Astrocyte of the cerebellum (primary cell): ENCODE measurements around the gene CREBZF.

Experiments used
- DNase-seq: peaks from one replicate; pipeline ENCODE4 v3.0.0-alpha.2; 2011; ENCODE audit warnings: low read depth
- H3K4me3 ChIP-seq: 2 replicates; pipeline ENCODE4 v1.5.1; 2011; ENCODE audit warnings: mild to moderate bottlenecking, low read depth, low read length, moderate library complexity
- in situ Hi-C: cut with HindIII; loops from 2 replicates; pipeline ENCODE4 v1.10.0; 2017; ENCODE audit warnings: low sequenced_read_pairs
- TF ChIP-seq, protein P1 (sequence below): IDR thresholded peaks from 2 replicates; pipeline ENCODE4 v1.5.1; 2012; ENCODE audit warnings: low read length, low read depth, moderate library complexity, mild to moderate bottlenecking; ENCODE audit errors: missing control alignments

CREBZF gene

DNA sequence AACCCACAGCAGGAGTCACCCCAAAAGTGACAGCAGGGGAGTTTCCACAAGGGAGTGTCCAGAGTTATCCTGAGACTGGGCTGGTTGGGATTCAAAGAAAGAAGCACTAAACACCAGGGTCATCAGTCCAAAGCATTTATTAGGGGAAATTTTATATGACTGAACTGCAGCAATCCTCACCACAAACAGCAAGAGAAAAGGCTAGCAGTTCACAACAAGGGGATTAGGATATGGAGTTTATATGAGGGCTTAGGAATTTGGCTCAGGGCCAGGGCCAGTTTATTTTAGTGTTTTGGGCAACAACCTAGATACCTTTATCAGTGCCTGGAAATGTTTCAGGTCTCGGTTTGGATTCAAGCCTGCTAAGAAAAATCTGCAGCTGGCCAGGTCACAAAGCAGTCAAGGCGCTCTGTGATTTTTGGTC lies 21.7 kb downstream of the CREBZF start:
- no peak overlapping the region for H3K4me3 ChIP-seq
- no peak for DNase-seq
- in situ Hi-C loops = no loop called here
- TF ChIP-seq, protein P1, sequence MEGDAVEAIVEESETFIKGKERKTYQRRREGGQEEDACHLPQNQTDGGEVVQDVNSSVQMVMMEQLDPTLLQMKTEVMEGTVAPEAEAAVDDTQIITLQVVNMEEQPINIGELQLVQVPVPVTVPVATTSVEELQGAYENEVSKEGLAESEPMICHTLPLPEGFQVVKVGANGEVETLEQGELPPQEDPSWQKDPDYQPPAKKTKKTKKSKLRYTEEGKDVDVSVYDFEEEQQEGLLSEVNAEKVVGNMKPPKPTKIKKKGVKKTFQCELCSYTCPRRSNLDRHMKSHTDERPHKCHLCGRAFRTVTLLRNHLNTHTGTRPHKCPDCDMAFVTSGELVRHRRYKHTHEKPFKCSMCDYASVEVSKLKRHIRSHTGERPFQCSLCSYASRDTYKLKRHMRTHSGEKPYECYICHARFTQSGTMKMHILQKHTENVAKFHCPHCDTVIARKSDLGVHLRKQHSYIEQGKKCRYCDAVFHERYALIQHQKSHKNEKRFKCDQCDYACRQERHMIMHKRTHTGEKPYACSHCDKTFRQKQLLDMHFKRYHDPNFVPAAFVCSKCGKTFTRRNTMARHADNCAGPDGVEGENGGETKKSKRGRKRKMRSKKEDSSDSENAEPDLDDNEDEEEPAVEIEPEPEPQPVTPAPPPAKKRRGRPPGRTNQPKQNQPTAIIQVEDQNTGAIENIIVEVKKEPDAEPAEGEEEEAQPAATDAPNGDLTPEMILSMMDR = no peak

DNA sequence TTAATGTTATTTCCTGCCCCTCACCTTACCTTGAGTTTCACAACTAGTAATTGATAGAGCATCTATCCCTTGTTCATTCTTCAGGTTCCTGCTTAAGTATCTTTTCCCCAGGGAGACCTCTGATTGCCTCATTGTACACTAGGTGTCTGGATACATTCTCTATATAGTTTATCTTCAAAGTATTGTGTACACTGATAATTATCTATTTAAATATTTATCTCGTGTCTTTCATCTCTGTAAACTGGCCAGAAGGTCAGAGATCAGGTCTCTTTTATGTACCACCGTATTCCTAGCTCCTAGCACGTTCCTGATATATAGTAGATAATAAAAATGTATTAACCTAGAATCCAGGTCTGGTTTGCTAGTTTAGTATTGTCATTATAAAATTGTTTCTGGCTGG lies 30.2 kb downstream of the CREBZF start:
- TF ChIP-seq, protein P1 = no peak
- DNase-seq = no peak
- H3K4me3 ChIP-seq = no peak overlapping the region
- in situ Hi-C loops = no loop called here

DNA sequence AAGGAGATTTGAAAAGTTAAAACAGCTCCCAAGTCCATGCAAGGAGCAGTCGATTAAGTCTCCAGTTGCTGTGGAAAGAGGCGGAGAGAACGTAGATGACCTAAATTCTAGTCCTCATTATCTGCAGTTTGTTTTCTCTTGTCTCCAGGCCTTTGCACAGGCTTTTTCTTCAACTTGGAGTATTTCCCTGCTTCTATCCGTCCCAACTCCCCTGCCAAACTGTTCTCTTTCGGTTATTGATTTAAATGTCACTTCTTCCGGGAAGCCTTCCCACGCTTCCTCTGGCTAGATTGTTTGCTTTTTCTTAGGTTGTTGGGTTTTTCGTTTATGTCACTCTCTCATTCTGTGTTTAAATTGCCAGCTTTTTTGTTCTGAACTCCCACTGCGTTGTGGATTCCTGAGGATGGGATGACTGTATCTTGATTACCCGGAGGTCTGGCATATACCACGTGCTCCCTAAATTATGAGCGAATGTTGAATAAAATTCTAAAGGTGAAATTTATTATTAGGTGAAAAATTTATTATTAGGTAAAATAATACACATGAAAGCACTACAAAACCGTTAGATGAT lies 36.1 kb downstream of the CREBZF start:
- DNase-seq = no peak
- peak overlapping the region; percentile 90 for H3K4me3 ChIP-seq
- TF ChIP-seq, protein P1 = no peak
- in situ Hi-C loops = no loop called here

DNA sequence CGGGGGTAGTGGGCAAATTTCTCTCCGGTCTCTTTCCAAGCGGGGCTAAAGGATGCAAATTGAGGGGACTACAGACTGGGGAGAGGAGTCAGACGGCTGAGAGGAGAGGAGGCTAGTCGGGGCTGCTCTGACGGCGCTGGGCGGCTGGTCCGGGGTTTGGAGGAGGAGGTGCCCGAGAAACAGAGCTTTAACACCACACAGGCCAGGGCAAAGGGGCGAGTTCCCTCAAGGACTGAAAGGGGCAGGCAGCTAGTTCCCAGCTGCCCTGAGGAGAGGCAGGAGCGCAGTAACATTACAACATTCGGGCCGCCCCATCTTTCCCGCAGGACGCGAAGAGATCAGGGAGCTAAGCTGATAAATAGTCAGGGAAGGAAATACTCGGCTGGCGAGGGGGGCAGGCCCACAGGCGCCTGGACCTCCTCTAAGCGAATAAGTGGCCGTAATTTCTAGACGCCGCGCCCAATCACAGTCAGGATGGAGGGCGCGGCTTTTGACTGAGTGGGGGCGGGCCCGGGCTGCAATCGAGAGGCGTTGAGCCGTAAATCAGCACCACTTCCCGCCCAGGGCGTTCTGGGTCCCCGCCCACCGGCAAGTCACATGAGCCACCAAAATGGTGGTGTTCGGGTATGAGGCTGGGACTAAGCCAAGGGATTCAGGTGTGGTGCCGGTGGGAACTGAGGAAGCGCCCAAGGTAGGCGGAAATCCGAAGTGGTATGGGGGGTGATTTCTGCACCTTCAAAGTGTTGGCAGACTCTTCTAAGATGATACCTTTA lies 36.7 kb downstream of the CREBZF start, which contains the start of gene TMEM126B:
TSS of gene TMEM126B (plus strand) at position 596 of the 773 bp plus-strand sequence. CDS start at position 611, 15 bp downstream.
- TF ChIP-seq, protein P1 = no peak
- peak; percentile 92 for DNase-seq
- in situ Hi-C loops = no loop called here
- peak within 1 kb of the TSS; percentile 90 for H3K4me3 ChIP-seq

DNA sequence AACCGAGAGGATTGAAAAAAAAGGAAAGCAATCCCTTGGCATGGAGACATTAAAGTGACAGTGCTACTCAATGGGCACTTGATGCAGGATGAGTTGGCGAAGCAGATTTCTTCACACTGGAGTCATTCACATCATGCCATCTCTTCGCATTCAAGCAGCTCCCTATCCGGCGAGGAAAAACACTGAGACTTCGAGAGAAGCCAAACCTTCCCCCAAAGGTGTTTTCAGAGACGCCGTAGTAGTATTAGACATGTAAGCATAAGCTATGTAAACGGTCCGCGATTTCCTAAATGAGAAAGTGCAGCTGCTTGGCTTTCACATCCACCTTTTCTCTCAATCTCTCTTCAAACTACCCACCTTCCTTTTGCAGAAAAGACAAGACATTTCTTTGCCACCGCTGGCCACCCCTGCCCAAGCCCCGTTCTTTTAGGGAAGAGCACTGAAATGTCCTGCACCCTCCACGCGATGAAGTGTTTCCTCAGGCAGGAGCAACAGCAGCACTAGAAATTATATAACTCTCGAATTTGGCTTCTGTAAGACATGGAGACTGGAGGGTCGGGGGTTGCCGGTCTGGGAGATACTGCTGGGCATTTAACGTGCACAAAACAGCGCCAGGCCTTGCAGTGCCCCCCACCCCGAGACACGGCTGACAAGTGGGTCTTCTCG lies 37.5 kb downstream of the CREBZF start, which contains the start of gene DLG2:
TSS of gene DLG2 (minus strand) at position 13 of the 666 bp plus-strand sequence.
- TF ChIP-seq, protein P1 = no peak
- in situ Hi-C loops = no loop called here
- peak within 1 kb of the TSS; percentile 90 for H3K4me3 ChIP-seq
- DNase-seq = no peak

DNA sequence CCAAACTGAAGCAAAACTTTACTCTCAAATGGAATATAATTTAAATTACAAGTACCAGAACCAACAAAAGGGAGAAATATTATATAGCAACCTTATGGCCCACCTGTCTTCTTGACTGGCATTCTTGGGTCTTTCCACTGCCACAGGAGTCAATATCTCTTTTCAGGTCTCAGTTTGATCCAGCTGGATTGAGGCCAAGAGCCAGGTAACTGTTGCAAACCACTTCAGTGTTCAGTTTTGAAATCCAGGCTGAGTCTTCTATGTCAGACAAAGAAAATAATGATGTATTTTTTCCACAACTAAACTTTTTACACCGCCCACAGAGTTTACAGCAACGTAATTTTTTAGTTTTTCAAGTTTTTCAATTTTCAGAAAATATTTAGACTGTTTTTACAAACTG lies 38.4 kb downstream of the CREBZF start:
- no peak for DNase-seq
- TF ChIP-seq, protein P1 = no peak
- in situ Hi-C loops = no loop called here
- H3K4me3 ChIP-seq = peak overlapping the region; percentile 90
